GM18858 (cell line): ENCODE data around the gene FOXJ3.

ENCODE experiments used
- ATAC-seq: cut with Tn5 transposase; IDR thresholded peaks from one replicate; pipeline ENCODE4 v1.9.1; 2021; ENCODE audit not compliant: unreplicated experiment

Gene FOXJ3

DNA sequence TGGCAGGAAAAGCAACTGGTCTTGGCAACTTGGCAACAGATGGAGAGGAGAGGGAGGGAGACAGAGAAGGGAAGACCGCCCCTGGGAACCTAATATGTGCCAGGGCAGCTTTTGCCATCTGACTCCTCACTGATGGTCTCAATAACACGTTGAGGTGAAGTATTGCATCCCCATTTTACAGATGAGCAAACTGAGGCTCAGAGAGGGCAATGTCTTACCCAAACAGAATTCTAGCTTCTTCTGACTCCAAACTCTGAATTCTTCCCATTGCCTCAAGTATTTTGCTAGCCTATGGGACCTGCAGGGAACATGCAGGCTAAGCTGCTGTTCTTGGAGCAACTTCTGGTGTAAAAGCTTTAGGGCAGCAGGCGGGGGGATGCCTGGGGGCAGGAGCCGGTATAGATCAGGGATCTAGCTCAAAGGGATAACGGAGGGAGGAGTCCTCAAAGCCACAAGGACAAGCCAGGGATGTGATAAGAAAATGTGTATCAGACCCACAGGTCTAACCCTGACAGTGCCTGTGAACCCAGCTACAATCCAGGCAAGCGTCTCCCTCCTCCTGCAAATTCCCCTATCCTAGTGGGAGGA lies 163.3 kb downstream of the FOXJ3 start:
- ATAC-seq = no peak

DNA sequence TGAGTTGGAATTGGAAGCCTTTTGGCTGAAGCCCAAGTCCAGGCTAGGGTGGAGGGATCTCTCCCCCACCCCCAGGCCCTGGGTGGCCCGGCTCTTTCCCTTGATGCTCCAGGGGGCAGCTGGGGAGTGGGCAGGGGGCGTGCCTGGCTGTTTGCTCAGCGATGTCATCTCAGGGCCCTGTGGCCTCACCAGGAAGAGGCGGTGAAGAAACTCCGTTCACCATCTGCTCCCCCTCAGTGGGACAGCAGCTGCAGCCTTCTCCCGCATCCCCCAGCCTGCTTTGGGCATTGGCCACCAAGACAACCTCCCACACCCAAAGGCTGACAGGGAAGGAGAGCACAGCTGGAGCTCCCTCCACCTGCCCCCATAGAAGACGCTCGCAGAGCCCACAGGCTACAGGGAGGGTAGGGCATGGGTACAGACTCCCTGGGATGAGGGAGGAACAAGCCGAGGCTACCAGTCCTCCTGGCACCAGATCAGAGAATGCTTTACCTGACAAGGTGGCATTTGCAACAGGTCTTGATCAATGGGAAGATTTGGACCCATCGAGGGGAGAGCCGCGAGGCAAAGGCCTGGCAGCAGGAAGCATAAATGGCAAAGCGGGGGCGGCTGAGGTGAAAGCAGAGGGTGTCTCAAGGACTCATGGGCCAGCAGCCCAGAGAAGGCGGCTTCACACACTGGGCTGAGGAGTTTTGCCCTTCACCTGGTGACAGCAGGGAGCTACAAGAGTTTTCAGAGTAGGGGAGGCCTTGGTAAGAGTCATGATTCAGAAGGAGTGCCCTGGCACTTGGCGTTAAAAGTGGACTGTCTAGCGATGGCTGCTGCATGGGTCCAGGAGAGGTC lies 164.0 kb downstream of the FOXJ3 start:
- no peak for ATAC-seq

DNA sequence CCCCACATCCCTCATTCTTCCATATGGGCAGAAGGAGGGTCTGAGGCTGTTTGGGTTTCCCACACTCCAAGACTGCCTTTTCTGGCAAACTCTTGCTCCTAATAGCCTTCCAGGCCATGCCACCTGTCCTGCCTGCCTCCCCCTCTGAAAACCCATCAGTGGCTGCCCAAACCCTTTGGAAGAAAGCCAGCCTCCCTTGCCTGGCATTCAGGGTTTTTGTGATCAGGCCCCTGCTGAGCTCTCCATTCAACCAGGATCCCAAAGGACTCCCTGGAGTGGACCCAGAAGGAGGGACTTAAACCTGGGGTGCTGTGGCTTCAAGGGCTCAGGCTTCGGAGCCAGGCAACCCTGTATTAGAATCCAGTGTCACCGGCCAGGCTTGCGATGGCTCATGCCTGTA lies 166.3 kb downstream of the FOXJ3 start:
- no peak for ATAC-seq

DNA sequence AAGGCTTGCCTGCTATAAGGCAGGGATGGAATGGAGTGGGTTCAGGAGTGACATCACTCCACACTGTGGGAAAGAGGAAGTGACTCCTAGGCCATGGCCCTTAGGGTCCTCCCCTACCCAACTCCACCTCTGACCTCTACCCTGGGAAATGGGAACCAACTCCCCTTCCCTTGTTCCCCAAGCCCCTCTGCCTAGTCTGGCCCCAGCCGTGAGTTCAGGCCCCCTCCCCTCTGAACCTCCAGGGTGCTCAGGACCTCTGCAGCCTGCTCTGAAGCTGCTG lies 166.7 kb downstream of the FOXJ3 start:
- ATAC-seq = no peak

DNA sequence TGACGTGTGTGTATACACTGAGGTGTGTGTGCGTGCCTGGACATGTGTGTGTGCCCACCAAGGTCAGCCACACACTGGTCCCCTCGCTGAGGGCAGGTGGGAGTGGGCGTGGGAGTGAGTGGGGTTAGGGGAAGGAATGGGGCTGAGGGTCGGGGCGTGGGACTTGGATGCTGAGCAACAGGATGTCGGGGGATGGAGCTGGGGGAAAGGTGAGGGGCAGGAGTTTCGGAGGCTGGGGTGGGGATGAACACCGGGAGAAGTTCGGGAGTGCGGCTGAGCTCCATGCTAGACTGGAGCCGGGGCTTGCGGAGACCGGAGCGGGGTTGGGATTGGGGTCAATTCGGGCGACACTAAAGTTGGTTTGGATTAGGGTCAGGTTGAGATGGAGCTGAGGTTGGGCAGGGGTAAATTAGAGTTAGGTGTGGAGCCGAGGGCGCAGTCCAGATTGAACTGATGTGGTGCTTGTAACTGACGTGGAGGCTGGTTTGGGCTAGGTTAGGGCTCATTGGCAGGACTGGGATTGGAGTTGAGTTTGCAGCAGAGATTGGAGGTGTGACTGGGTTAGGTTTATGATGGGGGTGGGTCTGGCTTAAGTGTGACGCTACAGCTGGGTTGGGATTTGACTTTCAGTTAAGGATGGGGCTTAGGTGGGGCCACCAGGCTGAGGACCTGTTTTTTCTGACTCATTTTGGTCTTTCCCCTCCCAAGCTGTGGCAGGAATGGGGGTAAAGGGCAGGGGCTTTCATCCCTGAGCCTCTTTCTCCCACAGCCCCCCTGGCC lies 167.2 kb downstream of the FOXJ3 start:
- ATAC-seq = no peak

DNA sequence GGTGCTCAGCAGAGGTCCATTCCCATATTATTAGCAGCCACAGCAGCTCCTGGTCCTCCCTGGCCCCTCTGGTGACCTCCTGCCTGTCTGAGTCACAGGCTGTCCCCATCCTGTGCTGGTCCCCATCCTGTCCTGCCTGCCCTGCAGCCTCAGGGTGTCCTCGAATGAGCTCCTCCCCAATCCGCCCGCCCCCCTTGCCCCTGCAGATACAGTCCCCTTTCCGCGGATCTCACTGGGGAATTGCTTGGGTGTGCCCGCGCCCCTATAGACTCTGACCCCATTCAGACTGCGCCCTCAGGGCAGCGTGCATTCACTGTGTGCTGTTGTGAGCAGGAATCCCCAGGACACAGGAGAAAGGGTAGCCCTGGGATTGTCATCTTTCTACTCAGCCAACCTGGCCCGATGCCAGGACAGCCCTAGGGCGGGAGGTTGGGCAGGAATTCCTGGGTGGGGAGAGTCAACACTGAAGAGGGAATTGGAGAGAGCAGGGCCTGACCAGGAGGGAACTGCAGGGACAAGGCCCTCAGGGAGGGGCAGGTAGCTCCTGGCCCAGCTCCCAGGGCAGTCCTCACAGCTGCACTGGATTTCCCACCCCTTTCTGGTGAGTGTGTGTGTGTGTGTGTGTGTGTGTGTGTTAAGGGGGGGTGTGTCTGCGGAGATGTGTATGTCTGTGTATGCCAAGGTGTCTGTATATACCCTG lies 169.4 kb downstream of the FOXJ3 start:
- ATAC-seq = no peak

DNA sequence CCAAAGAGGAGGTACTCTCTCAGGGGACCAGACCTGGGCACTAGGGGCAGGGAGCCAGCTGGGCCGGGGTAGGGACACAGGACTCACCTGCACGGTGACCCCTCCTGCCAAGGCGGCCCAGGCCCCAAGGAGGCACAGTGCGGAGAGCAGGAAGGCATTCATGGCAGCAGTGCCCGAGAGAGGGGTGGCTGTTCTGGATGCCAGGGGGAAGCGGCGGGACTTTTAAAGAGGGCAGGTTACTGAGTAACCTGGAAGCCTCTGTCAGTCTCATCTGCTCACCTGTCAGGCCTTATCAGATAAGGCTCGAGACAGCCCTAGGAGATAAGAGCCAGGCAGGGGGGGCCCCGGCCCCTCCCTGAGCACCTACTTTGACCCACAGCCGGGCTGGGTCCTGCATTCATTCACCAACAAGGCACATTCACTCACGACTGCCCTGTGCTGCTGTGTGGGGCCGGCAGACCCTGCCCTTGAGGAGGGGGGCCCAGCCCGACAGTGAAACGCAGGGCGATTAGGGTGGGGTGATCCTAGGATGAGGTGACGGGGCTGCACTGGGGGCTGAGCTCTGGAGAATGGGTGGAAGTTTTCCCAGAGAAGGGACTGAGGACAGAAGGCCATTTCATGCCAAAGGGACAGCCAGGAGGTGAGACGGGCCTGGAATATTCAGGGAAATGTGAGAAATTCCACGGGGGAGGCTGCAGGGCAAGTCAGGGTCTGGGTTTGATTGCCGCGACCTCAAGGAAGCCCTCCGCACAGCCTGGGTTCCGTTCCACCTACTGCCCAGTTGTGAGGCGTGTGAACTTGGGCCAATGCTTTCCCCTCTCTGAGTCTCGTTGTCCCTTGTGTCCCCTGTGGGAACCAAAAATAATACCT lies 170.2 kb downstream of the FOXJ3 start, which contains the start of gene GUCA2A:
Gene GUCA2A (minus strand): TSS at position 195 of the 870 bp plus-strand sequence. CDS start 33 bp downstream, at position 162.
- ATAC-seq = no peak

DNA sequence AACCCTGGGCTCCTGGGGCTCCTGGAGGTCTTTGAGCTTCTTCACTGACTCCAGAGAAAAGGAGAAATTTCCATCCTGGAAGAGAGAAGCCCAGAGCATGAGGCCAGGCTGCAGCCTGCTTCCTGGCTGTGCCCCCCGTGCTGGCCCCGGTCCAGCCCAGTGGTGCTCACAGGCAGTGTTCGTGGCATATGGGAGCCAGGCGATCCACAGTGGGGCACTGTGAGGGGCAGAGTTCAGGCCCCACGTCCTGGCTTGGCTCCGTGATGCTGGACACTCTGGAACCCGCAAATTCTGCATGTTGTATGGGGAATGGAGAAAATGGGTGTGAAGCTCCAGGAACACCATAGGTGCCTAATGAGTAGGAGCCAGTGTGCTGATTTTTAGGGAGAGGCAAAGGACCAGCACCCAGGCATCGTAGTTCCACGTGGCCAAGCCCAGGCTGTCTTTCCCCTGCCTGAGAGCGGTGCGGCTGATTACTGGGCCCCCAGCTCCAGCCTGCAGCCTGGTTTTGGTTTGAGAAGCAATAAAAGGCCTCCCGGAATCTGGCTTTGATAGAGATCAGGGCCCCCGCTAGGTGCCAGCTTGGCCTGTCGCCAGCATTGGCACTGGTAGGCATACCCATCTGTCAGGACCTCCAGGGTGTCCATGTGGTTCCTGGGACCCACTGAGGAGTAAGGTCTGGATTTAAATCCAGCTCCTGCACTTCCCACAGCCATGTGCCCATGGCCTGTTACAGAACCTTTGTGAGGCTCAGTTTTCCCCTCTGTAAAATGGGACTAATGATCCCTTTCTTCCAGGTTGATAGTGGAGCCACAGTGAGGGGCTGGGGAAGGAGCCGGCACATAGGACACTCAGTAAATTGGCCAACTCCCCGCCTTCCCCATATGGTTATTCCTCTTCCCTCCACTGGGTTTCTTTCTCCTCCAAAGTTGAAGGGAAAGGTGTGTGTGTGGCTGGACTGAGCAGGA lies 171.2 kb downstream of the FOXJ3 start:
- ATAC-seq = no peak

DNA sequence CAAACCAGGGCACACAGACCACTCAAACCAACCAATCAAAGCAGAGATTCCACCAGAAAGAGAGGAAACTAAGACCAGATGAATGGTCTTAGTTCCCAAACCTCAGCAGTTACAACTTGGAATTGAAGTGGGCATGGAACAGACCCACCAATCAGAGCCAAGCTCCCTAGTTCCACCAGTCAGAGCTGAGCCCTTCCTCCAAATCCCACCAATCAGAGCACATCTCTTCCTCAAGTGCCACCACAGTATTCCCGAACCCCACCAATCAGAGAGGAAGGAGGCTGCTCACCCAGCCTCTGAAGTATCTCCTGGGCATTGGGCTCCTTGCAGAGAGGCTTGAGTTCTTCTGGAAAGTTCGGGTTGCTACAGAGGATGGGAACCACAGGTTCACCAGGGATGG lies 171.9 kb downstream of the FOXJ3 start:
- no peak for ATAC-seq

DNA sequence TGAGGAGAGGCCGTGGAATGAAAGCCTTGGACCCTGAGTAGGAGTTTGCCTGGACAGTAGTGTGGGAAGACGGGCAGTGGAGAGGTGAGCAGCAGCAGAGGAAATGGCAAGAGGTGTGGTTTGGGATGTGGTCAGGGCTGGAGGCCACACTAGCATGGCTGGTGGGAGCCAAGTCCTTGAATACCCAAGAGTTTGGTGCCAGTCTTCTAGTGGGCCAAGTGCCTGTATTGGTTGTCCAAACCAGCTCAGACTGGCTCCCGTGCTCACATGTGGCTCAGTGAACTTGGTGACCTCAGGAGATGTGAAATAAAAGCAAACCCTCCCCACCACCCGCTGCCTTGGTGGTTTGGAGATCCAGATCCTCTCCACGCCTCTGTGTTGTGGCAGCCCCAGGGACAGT lies 172.9 kb downstream of the FOXJ3 start:
- ATAC-seq = no peak

DNA sequence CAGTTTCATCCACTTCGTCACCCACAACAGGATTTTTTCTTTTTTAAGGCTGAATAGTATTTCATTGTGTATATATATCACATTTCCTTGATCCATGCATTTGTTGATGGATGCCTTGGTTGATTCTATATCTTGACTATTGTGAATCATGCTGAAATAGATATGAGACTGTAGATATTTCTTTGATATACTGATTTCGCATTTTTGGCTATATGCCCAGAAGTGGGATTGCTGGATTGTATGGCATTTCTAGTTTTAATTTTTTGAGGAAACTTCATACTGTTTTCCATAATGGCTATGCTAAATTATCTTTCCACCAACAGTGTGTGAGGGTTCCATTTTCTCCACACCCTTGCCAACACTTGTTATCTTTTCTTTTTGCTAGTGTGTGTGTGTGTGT lies 176.8 kb downstream of the FOXJ3 start:
- no peak for ATAC-seq

DNA sequence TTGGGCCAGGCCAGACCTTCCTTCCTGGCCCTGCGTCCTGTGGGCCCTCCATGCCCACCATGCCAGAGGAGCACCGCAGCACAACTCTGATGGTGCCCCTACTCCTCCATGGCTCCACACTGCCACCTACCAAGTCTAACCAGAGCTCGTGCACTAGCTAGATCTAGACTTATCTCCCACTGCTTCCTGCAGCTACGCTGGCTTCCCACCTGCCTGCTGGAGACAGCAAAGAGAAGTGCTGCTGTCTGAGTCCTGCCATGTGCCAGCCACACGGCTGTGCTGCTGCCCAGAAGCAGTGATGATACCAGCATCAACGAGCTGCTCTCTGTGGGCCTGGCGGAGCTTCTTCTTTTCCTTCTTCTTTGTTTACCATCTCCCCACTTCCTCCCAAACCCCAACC lies 177.4 kb downstream of the FOXJ3 start:
- no peak for ATAC-seq

DNA sequence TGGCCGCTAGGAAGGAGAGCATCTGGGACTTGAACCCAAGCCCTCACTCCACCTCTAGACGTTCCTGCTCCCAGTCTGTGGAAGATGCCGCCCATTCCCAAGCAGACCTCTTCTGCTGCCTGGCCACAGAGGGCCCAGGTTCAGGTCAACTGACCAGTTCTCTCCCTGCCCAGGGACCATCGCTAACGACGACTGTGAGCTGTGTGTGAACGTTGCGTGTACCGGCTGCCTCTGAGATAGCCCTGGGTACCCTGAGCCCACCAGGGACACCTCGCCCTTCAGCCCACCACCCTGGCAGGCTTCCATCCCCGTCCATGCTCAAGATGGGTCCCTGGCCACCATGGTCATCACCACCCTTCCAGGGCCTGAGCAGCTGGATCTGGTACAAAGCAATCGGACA lies 179.7 kb downstream of the FOXJ3 start:
- no peak for ATAC-seq

DNA sequence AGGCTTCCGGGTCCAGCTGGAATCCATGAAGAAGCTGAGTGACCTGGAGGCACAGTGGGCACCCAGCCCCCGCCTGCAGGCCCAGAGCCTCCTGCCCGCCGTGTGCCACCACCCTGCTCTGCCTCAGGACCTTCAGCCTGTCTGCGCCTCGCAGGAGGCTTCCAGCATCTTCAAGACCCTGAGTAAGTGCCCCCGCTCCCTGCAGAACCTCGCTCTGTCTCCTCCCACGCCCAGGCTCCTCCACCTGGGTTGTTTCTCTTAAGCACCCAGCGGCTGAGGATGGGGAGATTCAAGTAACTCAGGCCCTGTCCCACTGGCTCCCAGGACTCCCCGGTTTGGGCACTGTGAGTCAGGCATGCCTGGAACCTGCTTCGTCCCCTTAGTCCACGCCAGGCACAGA lies 180.3 kb downstream of the FOXJ3 start:
- ATAC-seq = no peak

DNA sequence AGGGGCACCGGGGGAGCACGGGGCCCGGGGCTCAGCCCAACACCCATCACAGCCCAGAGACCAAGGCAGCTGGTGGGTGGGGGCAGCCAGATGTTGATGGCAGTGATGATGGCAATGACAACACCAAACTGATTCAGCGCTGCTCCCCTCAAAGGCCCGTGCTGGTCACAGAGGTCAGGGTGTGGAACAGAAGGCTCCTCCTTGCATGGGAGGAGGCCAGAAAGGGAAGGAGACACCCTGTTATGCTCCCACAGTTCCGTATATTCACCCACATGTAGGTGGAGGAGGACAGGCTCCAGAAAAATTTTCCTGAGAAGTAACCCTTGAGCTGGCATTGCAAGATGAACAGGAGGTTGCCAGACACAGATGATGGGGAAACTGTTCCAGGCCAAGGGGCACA lies 181.4 kb downstream of the FOXJ3 start:
- ATAC-seq = no peak

DNA sequence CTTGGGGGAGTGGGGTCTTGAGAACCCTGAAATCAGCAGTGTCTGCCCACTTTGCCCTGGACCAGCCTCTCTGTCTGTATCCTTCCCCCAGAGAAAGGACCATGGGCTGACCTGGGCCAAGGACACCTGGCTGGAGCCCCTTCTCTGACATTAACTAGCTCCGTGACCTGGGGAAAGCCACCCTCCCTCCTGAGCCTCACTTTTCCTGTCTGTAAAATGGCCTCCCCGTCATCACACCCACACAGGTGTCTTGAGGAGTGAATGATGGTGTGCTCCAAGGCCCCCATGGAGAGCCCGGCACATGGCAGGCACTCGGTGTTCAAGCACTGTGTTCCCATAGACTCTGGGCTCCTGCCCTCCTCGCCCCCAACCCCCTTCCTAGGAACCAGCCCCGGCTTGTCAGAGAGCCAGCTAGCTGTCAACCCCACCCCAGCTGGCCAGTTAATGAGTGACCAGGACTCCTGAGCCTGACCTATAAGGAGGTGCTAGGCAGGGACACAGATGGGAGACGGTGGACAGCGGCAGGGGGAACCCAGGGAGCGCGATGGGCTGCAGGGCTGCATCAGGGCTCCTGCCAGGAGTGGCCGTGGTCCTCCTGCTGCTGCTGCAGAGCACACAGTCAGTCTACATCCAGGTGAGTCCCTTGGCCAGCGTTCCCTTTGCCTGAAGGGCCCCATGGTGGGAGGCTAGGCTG lies 182.0 kb downstream of the FOXJ3 start, which contains the start of gene GUCA2B:
Gene GUCA2B (plus strand): TSS at position 504 of the 694 bp plus-strand sequence. CDS start 41 bp downstream, at position 545.
- ATAC-seq = no peak

DNA sequence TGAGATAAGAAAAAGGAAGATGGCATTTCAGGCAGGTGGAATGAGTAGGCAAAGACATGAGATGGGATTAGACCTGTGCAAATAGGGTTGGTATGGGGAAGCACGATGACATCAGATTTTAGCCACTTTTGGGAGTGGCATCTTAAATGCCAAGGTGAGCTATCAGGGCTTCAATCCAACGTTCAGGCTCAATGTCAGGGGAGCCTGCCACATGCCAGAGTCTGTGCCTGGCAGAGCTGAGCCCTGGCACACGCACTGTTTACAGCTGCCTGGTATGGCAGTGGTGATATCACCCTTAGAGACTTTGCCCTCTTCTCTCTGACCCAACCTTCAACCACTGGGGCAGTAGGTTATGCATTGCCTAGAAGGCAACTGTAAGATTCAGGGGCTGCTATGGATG lies 182.9 kb downstream of the FOXJ3 start:
- ATAC-seq = no peak

DNA sequence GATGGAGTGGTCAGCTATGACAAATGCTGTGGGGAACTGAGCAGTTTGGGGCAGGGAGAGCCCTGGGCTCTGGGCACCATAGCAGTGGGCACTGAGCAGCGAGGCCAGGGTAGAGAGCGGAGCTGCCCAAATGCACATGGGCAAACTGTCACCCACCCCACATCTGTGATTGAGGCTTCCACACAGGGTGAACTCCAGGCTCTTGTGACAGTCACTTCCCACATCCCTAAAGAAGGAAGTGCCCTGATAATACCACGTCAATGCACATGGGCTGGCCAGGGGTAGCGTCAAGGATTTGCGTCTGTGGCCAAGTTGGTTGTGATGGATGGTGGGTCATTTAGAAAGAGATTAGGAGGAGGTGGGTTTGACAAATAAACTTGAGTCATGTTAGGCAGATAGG lies 184.4 kb downstream of the FOXJ3 start:
- ATAC-seq = no peak

DNA sequence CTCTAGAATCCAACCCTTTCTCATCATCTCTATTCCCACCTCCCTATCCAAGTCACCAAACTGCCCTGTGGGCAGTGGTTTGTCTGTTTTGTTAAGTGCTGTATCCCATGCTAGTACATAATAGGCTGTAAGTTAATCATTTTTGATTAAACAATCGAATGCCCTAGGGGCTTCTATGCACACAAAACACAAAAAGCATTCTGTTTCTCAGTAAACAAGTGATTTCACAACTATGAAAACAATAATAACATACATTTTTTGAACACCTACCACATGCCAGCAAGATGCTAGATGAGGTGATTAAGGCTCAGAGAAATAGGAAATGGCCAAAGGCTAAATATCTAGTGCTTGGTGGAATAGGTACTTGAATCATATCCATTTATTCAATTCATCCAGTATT lies 186.9 kb downstream of the FOXJ3 start:
- ATAC-seq = no peak
